Measurements from ENCODE around the gene CAPN6. TPM values are rescaled to one million over a fixed set of nuclear protein-coding genes. Genes with fewer than 3 reads are reported as not detected.

CAPN6 gene, protein sequence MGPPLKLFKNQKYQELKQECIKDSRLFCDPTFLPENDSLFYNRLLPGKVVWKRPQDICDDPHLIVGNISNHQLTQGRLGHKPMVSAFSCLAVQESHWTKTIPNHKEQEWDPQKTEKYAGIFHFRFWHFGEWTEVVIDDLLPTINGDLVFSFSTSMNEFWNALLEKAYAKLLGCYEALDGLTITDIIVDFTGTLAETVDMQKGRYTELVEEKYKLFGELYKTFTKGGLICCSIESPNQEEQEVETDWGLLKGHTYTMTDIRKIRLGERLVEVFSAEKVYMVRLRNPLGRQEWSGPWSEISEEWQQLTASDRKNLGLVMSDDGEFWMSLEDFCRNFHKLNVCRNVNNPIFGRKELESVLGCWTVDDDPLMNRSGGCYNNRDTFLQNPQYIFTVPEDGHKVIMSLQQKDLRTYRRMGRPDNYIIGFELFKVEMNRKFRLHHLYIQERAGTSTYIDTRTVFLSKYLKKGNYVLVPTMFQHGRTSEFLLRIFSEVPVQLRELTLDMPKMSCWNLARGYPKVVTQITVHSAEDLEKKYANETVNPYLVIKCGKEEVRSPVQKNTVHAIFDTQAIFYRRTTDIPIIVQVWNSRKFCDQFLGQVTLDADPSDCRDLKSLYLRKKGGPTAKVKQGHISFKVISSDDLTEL
- total RNA-seq, result 0.07 TPM in 1 of 2 replicates, not detected in the other

DNA sequence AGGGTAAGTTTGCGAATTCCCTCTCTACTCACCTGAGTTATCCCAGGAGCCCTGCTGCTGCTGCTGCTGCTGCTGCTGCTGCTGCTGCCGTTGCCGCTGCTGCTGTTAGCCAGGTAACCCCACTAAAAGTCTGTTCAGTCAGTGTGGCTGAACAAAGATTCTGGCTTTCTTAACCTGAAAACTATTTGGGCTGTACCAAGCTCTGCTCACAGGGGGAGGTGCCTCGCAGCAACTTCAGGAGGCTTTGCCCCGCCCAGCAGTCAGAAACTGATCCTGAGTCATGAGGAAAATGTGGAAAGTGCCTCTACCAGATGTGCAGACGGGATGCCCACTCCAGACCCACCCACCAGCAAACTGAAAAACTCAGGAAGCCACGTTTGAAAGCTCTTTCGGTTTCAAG lies at the start of gene CAPN6:
TSS of gene CAPN6 (minus strand) at position 145 of the 400 bp plus-strand sequence. CDS start 6,547 bp downstream, outside the sequence.

Other genes starting within 250 kb of the CAPN6 start
- gene PAK3, start 174.3 kb downstream of the CAPN6 start, total RNA-seq, result 1.4 and 4.6 TPM in 2 replicates
- not detected in 2 replicates for gene DCX, start 141.7 kb upstream of the CAPN6 start, total RNA-seq
- 0.03 TPM in 1 of 2 replicates, not detected in the other for gene SERTM2, start 241.2 kb upstream of the CAPN6 start, total RNA-seq